ENCODE measurements around the gene ETFDH. TPM values are rescaled to one million over a fixed set of nuclear protein-coding genes. Genes with fewer than 3 reads are reported as not detected.

Gene ETFDH
- total RNA-seq, 2 donors from 2014 or later = 96.6 to 156 TPM

DNA sequence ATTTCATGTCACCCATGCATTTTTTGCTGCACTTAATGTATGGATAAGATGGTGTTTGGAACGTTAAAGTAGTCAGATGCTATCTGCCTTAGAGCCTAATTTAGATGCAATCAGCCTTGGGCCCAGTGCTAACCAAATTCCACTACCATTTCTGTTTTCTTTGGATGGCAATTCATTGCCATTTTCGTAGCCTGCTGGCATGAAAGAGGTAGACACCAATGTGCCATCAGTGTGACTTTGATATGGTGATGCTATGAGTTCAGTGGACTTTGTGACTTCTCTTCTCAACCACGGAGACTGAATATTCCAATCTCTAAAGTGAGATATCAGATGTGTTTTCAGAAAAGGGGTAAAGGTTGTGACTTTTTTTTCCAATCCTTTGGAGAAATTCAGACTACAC is 1.5 kb downstream of the ETFDH start:
- Histone ChIP-seq H3K9me3 (no peaks in the 10 kb centered on the region), H3K27ac (peak overlapping the region in 1 of 2 donors; percentile 99), H3K4me1 (peaks cover 0 to 28% of the 10 kb centered on the region in 2 donors), H3K36me3 (no peaks in the 10 kb centered on the region), H3K4me3 (no peak overlapping the region), H3K27me3 (no peaks in the 10 kb centered on the region)
- TF ChIP-seq, protein P1, sequence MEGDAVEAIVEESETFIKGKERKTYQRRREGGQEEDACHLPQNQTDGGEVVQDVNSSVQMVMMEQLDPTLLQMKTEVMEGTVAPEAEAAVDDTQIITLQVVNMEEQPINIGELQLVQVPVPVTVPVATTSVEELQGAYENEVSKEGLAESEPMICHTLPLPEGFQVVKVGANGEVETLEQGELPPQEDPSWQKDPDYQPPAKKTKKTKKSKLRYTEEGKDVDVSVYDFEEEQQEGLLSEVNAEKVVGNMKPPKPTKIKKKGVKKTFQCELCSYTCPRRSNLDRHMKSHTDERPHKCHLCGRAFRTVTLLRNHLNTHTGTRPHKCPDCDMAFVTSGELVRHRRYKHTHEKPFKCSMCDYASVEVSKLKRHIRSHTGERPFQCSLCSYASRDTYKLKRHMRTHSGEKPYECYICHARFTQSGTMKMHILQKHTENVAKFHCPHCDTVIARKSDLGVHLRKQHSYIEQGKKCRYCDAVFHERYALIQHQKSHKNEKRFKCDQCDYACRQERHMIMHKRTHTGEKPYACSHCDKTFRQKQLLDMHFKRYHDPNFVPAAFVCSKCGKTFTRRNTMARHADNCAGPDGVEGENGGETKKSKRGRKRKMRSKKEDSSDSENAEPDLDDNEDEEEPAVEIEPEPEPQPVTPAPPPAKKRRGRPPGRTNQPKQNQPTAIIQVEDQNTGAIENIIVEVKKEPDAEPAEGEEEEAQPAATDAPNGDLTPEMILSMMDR (IDR thresholded peaks at IDR 0.05) = no peak
- DNase-seq (ENCODE audit: low spot score) = no peak

DNA sequence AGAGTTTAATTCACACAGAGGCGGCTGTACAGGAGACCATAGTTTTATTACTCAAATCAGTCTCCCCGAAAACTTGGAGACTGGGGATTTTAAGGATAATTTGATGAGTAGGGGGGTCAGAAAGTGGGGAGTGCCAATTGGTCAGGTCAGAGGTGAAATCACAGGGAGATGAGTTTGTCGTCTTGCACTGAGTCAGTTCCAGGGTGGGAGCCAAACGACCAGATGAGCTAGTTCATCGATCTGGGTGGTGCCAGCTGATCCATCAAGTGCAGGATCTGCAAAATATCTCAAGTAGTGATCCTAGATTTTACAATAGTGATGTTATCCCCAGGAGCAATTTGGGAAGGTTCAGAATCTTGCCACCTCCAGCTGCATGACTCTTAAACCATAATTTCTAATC is 4.0 kb downstream of the ETFDH start:
- TF ChIP-seq, protein P1 (IDR thresholded peaks at IDR 0.05) = no peak
- Histone ChIP-seq H3K36me3 (peaks cover 4% of the 10 kb centered on the region), H3K4me1 (peaks cover 0 to 18% of the 10 kb centered on the region in 2 donors), H3K9me3 (no peaks in the 10 kb centered on the region), H3K4me3 (no peak overlapping the region), H3K27ac (no peak overlapping the region), H3K27me3 (no peaks in the 10 kb centered on the region)
- DNase-seq (ENCODE audit: low spot score) = no peak

DNA sequence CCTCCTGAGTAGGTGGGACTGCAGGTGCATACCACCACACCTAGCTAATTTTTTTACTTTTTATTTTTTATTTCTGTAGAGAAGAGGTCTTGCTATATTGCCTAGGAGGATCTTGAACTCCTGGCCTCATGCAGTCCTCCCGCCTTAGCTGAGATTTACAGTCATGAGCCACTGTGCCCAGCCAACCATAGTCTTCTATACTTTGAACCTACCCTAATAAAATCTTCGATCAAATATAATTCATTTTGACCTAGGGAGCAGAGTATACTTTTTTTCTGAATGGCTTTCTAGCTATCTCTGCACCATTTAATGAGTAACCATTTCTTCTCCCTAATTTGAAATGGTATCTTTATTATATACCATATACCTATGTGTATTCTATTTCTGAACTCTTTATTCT is 6.7 kb downstream of the ETFDH start:
- Histone ChIP-seq H3K36me3 (peaks cover 23% of the 10 kb centered on the region), H3K9me3 (no peaks in the 10 kb centered on the region), H3K27me3 (no peaks in the 10 kb centered on the region), H3K4me1 (peaks cover 0 to 5% of the 10 kb centered on the region in 2 donors), H3K27ac (no peak overlapping the region), H3K4me3 (no peak overlapping the region)
- TF ChIP-seq, protein P1 (IDR thresholded peaks at IDR 0.05) = no peak
- no peak for DNase-seq (ENCODE audit: low spot score)

DNA sequence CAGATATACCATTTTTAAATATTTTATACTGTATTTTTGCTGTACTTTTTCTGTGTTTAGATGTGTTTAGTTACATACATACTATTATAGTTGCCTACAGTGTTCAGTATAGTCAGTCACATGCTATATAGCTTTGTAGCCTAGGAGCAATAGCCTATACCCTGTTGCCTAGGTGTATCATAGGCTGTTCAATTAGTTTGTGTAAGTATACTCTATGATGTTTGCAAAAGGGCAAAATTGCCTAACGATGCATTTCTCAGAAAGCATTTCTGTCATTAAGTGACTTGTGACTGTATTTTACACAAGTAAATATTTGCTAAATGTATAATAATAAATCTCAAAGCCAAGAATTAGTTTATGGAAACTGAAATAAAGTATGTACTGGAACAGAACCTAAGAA is 9.5 kb downstream of the ETFDH start:
- Histone ChIP-seq H3K9me3 (no peaks in the 10 kb centered on the region), H3K4me3 (no peak overlapping the region), H3K27ac (no peak overlapping the region), H3K27me3 (no peaks in the 10 kb centered on the region), H3K36me3 (peaks cover 40% of the 10 kb centered on the region), H3K4me1 (no peaks in the 10 kb centered on the region)
- DNase-seq (ENCODE audit: low spot score) = no peak
- TF ChIP-seq, protein P1 (IDR thresholded peaks at IDR 0.05) = no peak

DNA sequence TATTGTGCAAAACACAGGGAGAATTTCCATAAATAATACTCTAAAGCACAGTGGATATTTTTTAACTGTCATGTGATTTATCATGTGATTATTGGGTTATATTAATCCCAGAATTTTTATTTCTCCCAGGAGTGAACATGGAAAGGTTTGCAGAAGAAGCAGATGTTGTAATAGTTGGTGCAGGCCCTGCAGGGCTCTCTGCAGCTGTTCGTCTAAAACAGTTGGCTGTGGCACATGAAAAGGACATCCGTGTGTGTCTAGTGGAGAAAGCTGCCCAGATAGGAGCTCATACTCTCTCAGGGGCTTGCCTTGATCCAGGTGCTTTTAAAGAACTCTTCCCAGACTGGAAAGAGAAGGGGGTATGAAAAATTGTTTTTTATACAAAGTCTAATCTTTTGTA is 10.0 kb downstream of the ETFDH start:
- Histone ChIP-seq H3K27ac (no peak overlapping the region), H3K27me3 (no peaks in the 10 kb centered on the region), H3K9me3 (no peaks in the 10 kb centered on the region), H3K4me1 (no peaks in the 10 kb centered on the region), H3K36me3 (peaks cover 40% of the 10 kb centered on the region), H3K4me3 (no peak overlapping the region)
- DNase-seq (ENCODE audit: low spot score) = no peak
- TF ChIP-seq, protein P1 (IDR thresholded peaks at IDR 0.05) = no peak

DNA sequence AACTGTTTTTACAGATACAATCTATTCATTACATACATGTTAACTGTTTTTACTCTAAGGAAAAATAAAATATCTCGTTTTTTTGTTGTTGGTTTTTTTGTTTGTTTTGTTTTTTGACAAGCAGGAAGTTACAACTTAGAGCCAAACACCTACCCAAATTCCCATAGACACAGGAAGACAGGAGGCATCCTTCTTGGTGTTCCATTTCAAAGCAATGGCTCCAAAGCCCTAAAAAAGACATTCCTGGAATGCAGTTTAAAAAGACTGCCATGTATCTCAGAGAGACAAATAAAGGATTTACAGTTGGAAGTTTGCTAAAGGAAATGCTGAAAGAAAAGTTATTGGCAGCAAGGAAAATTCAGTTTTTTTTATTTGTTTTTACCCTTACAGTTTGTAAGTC is 16.7 kb downstream of the ETFDH start:
- H3K27ac ChIP-seq = no peak overlapping the region
- H3K4me1 ChIP-seq = no peaks in the 10 kb centered on the region
- H3K27me3 ChIP-seq = no peaks in the 10 kb centered on the region
- H3K4me3 ChIP-seq = no peak overlapping the region
- TF ChIP-seq, protein P1 (IDR thresholded peaks at IDR 0.05) = no peak
- peaks cover 33% of the 10 kb centered on the region for H3K36me3 ChIP-seq
- DNase-seq (ENCODE audit: low spot score) = no peak
- H3K9me3 ChIP-seq = no peaks in the 10 kb centered on the region
